Measurements from ENCODE around the gene C1orf141.
A peak's percentile ranks its signal among the peaks of the same experiment; 100 is the strongest.

C1orf141 gene

DNA sequence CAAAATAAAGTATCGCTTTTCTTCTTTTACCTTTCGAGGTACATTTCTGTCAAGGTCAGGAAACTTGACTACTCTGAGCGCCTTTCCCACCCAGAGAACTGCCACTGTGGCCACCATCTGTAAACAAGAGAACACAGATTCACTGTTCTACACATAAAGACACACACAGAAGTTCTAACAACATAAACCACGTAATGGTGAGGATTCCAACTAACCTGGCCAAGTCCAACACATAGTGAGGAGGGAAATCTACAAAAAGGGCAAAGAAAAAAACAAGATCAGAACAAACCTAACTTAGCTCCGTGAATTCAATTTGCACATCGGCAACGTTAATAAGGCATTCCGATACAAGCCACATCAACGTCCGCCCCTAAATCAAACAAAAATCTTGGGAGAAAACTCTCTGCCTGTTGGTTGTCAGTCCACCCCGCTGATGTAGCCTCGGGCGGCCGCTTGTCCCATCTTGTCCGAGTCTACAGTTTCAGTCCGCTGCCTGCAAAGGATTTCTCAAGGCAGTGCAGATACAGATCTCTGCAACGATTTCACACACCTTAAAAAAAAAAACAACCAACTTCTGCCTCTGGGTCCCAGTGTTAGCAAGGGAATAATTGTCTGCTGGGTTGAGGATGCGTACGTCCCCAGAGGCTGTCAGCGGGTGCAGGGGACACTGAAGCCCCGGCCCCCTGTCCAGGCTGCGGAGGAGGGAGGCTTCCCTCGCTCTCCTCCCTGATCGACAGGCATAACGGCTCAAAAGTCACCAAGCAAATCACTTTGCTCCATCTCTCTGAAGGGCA is 81.8 kb downstream of the C1orf141 start:
- DNase-seq (ENCODE audit: insufficient read length, low spot score), result no peak
- FAIRE-seq, result peak; percentile 69
- TF ChIP-seq SPI1 (IDR thresholded peaks at IDR 0.05; ENCODE audit: low read depth, low read length) (no peak), POLR2A (IDR thresholded peaks at IDR 0.05; ENCODE audit: low read depth, low read length) (0 out of 2 replicates have a peak, but pooled peaks have one; percentile 1)

DNA sequence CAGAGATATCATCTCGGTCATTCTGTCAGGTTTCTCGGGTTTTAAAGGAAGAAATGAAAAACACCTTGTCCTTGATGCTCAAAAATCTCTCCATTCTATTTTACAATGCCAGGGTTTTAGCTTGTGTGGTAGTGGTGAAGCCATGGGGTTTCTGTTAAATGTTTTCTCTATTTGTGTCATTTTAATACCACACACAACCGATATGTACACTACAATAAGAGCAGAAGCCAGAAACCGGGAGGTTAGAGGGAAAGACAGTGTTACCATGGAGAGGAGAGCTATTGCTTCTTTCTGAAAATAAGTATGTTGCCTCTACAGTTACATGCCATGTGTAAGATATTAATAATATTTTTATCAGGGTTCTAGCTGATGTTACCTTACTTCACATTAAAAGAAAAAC is 83.6 kb downstream of the C1orf141 start:
- DNase-seq (ENCODE audit: insufficient read length, low spot score) (no peak), FAIRE-seq (no peak)
- no peak for TF ChIP-seq POLR2A (IDR thresholded peaks at IDR 0.05; ENCODE audit: low read depth, low read length)
- TF ChIP-seq POLR2AphosphoS5 (IDR thresholded peaks at IDR 0.05; ENCODE audit: low read depth, low read length), result no peak
- no peak for TF ChIP-seq TAF1 (IDR thresholded peaks at IDR 0.05; ENCODE audit: low read depth, low read length)

DNA sequence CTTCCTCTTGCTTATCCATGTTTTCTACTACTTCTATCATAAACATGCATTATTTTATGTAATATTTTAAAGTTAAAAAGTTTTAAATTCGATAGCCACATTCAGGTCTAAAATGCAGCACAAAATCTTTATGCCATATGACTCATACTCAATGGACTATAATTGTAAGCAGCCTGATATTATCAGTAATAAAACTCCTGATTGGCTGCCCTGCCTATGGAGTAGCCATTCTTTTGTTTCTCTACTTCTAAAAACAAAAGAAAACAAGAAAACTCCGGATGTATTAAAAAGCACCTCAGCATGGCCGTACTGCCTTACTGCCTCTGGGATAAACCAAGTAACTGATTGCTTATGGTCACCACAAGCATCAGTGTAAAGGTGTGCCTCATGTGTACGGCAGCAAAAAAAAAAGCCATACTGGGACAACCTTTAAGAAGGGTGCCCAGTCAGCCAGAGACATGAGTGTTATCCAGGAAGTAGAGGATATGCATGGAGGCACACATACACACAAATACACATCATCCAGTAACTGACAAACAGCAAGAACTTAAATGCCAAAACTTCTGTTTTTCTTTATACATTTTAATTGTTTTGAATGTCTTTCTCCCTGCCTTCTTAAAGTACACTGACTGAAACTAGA is 90.0 kb downstream of the C1orf141 start:
- FAIRE-seq (no peak), DNase-seq (ENCODE audit: insufficient read length, low spot score) (no peak)
- TF ChIP-seq POLR2AphosphoS5 (IDR thresholded peaks at IDR 0.05; ENCODE audit: low read depth, low read length) (no peak), PAX5 (IDR thresholded peaks at IDR 0.05; ENCODE audit: insufficient read depth, low read length, severe bottlenecking) (no peak), POU2F2 (IDR thresholded peaks at IDR 0.05; ENCODE audit: low read depth, low read length) (no peak), SPI1 (IDR thresholded peaks at IDR 0.05; ENCODE audit: low read depth, low read length) (no peak), TAF1 (IDR thresholded peaks at IDR 0.05; ENCODE audit: low read depth, low read length) (no peak), POLR2A (IDR thresholded peaks at IDR 0.05; ENCODE audit: low read depth, low read length) (no peak)

DNA sequence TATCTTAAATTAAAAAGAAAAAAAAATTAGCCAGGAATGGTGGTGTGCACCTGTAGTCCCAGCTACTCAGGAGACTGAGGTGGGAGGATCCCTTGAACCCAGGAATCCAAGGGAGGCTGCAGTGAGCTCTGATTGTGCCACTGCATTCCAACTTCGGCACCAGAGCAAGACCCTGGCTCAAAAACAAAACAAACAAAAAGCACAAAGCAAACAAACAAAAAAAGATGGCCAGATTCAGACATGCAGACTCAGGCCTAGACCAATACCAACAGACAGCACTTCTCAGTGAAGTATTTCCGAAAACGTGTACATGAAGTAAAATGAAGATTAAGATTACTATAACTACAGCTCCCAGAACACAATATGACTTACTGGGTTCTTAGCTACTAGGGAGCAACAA is 91.4 kb downstream of the C1orf141 start:
- TF ChIP-seq TAF1 (IDR thresholded peaks at IDR 0.05; ENCODE audit: low read depth, low read length) (no peak), POU2F2 (IDR thresholded peaks at IDR 0.05; ENCODE audit: low read depth, low read length) (no peak), POLR2AphosphoS5 (IDR thresholded peaks at IDR 0.05; ENCODE audit: low read depth, low read length) (no peak), SPI1 (IDR thresholded peaks at IDR 0.05; ENCODE audit: low read depth, low read length) (no peak), PAX5 (IDR thresholded peaks at IDR 0.05; ENCODE audit: insufficient read depth, low read length, severe bottlenecking) (no peak), POLR2A (IDR thresholded peaks at IDR 0.05; ENCODE audit: low read depth, low read length) (no peak)
- no peak for FAIRE-seq
- DNase-seq (ENCODE audit: insufficient read length, low spot score), result no peak

Data from GM12891 (cell line).